Gastroesophageal sphincter (tissue), 4 donors: Measurements from ENCODE around the gene PPM1J. TPM values are rescaled to one million over a fixed set of nuclear protein-coding genes. Genes with fewer than 3 reads are reported as not detected.

ENCODE experiments used
- ATAC-seq: fragments of 150-250 bp; one replicate; pipeline ENCODE4 v1.9.1; 2016; ENCODE audit warnings: mild to moderate bottlenecking, moderate library complexity
- H3K27ac ChIP-seq, 4 donors: fragments of 200-600 bp; sonication (generic) in 3 of 4; 1 replicate in 3 of 4; 2 replicates in 1 of 4; pipeline ENCODE4 v1.5.1; 2016 to 2019
- H3K27me3 ChIP-seq: fragments of 200-600 bp; sonication (generic); one replicate; pipeline ENCODE4 v1.5.1; 2019
- H3K36me3 ChIP-seq, 2 donors: fragments of 200-600 bp; sonication (generic); one replicate each; pipeline ENCODE4 v1.5.1; 2019; ENCODE audit warnings: control low read depth in 1 of 2
- H3K4me1 ChIP-seq, 3 donors: fragments of 200-600 bp; sonication (generic); 1 replicate in 2 of 3; 2 replicates in 1 of 3; pipeline ENCODE4 v1.5.1; 2016 to 2019; ENCODE audit warnings: control low read depth in 2 of 3
- H3K4me3 ChIP-seq, 2 donors: fragments of 200-600 bp; sonication (generic); one replicate each; pipeline ENCODE4 v1.5.1; 2019; ENCODE audit warnings: mild to moderate bottlenecking in 1 of 2, moderate library complexity in 1 of 2
- H3K9me3 ChIP-seq, 3 donors: fragments of 200-600 bp; sonication (generic); one replicate each; pipeline ENCODE4 v1.5.1; 2017 to 2019; ENCODE audit warnings: control low read depth in 2 of 3
- EP300 ChIP-seq: sonication (generic); formaldehyde crosslinking; IDR thresholded peaks from one replicate; pipeline ENCODE4 v1.6.1; 2017; ENCODE audit warnings: antibody characterized with exemption, mild to moderate bottlenecking
- POLR2A ChIP-seq, 2 donors: fragments of 450-650 bp; IDR thresholded peaks; one replicate each; pipeline ENCODE4 v1.6.1; 2017; ENCODE audit warnings: antibody characterized with exemption in 2 of 2, mild to moderate bottlenecking in 2 of 2, moderate library complexity in 1 of 2
- POLR2AphosphoS5 ChIP-seq: sonication (generic); formaldehyde crosslinking; IDR thresholded peaks from one replicate; pipeline ENCODE4 v1.6.1; 2017; ENCODE audit warnings: antibody characterized with exemption
- WGBS, 2 donors: methylation state at CpG; one replicate each; pipeline ENCODE4 v1.1.5; 2018; ENCODE audit warnings: low coverage in 1 of 2; 5-methylcytosine and 5-hydroxymethylcytosine counted together
- total RNA-seq, 4 donors: library from RNA; depleted of rRNA; stranded (reverse); fragments of >200 nt; gene quantifications; one replicate each; pipeline ENCODE4 v1.1.0, GENCODE V29; 2016
- TF ChIP-seq, protein P1 (sequence below), 4 experiments: fragments of 200-600 bp in 2 of 4; fragments of 450-650 bp in 2 of 4; sonication (generic) in 1 of 4; IDR thresholded peaks; one replicate each; pipeline ENCODE4 v1.5.1; 2017 to 2019; ENCODE audit warnings: antibody characterized with exemption in 4 of 4, mild to moderate bottlenecking in 2 of 4, moderate library complexity in 2 of 4

The PPM1J gene
- total RNA-seq, 4 donors from 2014 or later = 0.35 to 2.8 (median 1.7) TPM

DNA sequence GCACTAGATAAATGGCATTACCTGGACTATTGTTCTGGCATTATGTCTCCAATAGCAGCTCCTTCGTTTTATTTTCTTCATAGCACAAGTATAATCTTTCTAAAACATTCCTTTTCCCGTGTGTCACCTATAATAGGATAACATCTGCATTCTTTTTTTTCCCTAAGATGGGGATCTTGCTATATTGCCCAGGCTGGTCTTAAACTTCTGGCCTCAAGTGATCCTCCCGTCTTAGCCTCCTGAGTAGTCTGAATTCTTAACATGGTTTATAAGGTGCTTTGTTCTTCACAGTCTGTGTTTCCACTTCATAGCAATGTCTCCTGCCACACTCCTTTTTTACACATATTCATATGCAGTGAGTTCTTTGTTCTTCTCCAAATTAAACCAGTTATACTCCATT, 49.3 kb downstream of the PPM1J start:
- H3K27ac ChIP-seq = no peak overlapping the region
- no peak for TF ChIP-seq POLR2AphosphoS5
- TF ChIP-seq EP300 = no peak
- TF ChIP-seq, protein P1, sequence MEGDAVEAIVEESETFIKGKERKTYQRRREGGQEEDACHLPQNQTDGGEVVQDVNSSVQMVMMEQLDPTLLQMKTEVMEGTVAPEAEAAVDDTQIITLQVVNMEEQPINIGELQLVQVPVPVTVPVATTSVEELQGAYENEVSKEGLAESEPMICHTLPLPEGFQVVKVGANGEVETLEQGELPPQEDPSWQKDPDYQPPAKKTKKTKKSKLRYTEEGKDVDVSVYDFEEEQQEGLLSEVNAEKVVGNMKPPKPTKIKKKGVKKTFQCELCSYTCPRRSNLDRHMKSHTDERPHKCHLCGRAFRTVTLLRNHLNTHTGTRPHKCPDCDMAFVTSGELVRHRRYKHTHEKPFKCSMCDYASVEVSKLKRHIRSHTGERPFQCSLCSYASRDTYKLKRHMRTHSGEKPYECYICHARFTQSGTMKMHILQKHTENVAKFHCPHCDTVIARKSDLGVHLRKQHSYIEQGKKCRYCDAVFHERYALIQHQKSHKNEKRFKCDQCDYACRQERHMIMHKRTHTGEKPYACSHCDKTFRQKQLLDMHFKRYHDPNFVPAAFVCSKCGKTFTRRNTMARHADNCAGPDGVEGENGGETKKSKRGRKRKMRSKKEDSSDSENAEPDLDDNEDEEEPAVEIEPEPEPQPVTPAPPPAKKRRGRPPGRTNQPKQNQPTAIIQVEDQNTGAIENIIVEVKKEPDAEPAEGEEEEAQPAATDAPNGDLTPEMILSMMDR (IDR thresholded peaks at IDR 0.05) = no peak
- TF ChIP-seq POLR2A (IDR thresholded peaks at IDR 0.05) = no peak
- 94% methylated on average over 2 to 3 of the region's 3 CpGs for WGBS, 2 donors
- no peak for ATAC-seq
- H3K27me3 ChIP-seq = no peaks in the 10 kb centered on the region
- H3K36me3 ChIP-seq = peaks cover 0 to 99% of the 10 kb centered on the region in 2 donors
- H3K4me1 ChIP-seq = no peaks in the 10 kb centered on the region
- no peaks in the 10 kb centered on the region for H3K9me3 ChIP-seq
- H3K4me3 ChIP-seq = no peak overlapping the region

Other genes starting within 250 kb of the PPM1J start
- gene WNT2B, start 206.4 kb downstream of the PPM1J start, total RNA-seq = 1 to 10 TPM; 2.8 to 4.8 (median 3.6) TPM
- gene ST7L, start 96.2 kb downstream of the PPM1J start, total RNA-seq = 10 to 100 TPM; 18.2 to 34.1 (median 19.9) TPM
- 10 to 100 TPM; 65.7 to 93.7 (median 84.1) TPM for gene CAPZA1, start 95.5 kb downstream of the PPM1J start, total RNA-seq
- 10 to 100 TPM; 13.4 to 25.3 (median 18.8) TPM for gene MOV10, start 40.7 kb downstream of the PPM1J start, total RNA-seq
- gene RHOC, start 8.2 kb downstream of the PPM1J start, total RNA-seq = 100 to 1,000 TPM; 183 to 354 (median 240) TPM
- gene SLC16A1, start 240.9 kb upstream of the PPM1J start, total RNA-seq = 10 to 100 TPM; 27.9 to 46.5 (median 36.9) TPM